Measurements from ENCODE around the gene MPPED1.

Gene MPPED1

DNA sequence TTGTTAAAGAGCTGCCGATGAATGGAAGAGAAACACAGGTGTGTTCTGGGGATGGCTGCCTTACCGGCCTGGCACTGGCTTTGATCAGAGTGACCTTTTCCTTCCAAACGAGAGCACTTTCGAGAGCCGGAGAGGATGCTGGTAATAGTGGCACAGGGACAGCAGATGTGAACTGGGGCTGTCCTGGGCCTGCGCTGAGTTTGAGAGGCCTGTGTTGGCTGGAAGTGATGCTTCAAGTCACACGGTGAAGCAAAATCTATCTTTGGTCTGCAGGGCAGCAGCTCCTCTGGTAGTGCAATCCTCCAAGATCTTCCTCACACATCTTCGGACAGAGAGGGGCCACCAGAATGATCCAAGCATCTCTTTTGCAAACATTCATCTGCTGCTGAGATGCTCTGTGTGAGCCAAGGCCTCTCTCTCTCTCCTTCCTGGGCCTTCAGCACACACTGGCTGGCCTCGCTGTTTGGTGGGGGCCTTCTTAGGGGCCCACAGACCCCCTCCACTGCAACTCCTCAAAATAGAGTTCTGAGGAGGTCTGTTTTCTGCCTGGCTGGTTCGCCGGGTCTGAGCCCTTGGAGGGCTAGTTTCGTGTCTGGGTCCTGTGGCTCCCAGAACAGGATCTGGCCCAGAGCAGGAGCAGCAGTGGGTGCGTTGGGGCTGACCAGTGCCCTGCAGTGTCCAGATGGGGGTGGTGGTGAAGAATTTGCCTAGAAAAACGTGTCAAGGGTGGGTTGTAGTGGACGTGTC lies 6.4 kb downstream of the MPPED1 start:
- Histone ChIP-seq H3K36me3 (ENCODE audit: insufficient read depth, low read depth, low read length) (no peaks in the 10 kb centered on the region), H3K4me1 (ENCODE audit: insufficient read depth, low read length) (no peaks in the 10 kb centered on the region), H3K4me3 (ENCODE audit: low read length) (no peak overlapping the region), H3K9me3 (ENCODE audit: insufficient read depth, low read depth, low read length) (no peaks in the 10 kb centered on the region), H3K27me3 (ENCODE audit: insufficient read depth, low read length) (peaks cover 26% of the 10 kb centered on the region), H3K27ac (ENCODE audit: low read length) (no peak overlapping the region), H3K9ac (ENCODE audit: low read depth, low read length) (no peak overlapping the region)

DNA sequence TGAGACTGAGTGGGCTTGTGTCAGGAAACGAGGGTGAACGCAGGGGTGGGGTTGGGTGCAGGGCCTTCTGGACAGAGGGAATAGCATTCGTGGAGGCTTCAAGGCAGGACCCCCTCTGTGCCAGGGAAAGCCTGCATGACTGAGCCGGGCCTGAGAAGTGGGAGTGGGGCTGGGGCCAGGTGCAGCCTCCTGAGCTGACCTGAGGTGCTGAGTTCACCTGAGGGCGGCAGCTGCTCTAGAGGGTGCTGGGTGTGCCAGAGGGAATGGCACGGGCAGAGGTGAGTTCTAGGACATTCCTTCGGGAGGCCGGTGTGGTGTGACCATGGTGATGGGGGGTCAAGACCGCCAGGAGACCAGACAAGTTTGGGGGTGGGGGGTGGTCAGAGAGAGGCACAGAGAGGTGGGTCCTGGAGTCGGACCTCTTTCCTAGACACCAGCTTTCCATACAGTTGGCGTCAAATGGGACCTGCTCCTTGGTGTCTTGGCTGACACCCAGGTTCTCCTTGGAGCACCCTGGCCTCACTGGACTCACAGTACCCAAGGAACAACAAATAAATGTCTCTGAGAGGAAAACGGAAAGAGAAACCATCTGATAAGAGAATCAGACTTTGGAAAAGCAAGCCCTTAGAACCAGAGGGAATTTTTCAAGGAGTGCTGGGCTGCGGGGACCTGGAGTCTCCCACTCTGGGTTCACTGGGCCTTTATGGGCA lies 7.7 kb downstream of the MPPED1 start:
- H3K4me1 ChIP-seq (ENCODE audit: insufficient read depth, low read length): no peaks in the 10 kb centered on the region
- H3K9ac ChIP-seq (ENCODE audit: low read depth, low read length): no peak overlapping the region
- H3K4me3 ChIP-seq (ENCODE audit: low read length): no peak overlapping the region
- no peaks in the 10 kb centered on the region for H3K36me3 ChIP-seq (ENCODE audit: insufficient read depth, low read depth, low read length)
- no peak overlapping the region for H3K27ac ChIP-seq (ENCODE audit: low read length)
- no peaks in the 10 kb centered on the region for H3K9me3 ChIP-seq (ENCODE audit: insufficient read depth, low read depth, low read length)
- H3K27me3 ChIP-seq (ENCODE audit: insufficient read depth, low read length): peaks cover 13% of the 10 kb centered on the region

DNA sequence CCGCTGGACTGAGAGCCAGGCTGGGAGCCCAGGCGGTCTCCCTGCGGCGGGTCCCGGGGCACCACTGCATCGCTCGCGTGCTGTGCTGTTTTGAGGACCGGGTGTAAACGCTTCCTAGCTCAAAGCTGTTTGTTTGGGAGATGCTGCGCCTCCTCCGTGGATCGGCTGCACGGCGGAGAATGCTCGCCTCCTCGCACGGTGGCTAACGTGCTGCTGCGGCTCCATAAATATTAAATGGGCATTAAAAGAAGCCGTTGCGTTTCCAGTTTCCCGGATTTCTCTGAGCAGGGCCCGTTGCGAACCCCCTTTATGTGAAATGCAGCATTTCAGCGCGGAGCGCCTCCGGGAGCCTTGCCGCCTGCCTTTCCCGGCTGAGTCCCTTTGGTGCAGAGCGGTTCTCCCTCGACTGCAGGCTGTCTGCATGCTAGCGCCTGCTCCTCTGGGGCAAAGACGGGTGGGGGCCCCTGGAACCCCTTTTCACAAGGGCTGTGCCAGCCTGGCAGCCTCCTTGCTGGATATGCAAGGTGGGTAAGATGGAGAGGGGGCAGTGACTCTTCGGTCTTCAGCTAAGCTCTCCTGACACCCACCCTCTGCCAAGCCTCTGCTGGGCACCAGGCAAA lies 9.3 kb downstream of the MPPED1 start:
- H3K27me3 ChIP-seq (ENCODE audit: insufficient read depth, low read length): no peaks in the 10 kb centered on the region
- H3K27ac ChIP-seq (ENCODE audit: low read length): no peak overlapping the region
- no peaks in the 10 kb centered on the region for H3K36me3 ChIP-seq (ENCODE audit: insufficient read depth, low read depth, low read length)
- H3K9me3 ChIP-seq (ENCODE audit: insufficient read depth, low read depth, low read length): no peaks in the 10 kb centered on the region
- no peak overlapping the region for H3K9ac ChIP-seq (ENCODE audit: low read depth, low read length)
- no peak overlapping the region for H3K4me3 ChIP-seq (ENCODE audit: low read length)
- no peaks in the 10 kb centered on the region for H3K4me1 ChIP-seq (ENCODE audit: insufficient read depth, low read length)

DNA sequence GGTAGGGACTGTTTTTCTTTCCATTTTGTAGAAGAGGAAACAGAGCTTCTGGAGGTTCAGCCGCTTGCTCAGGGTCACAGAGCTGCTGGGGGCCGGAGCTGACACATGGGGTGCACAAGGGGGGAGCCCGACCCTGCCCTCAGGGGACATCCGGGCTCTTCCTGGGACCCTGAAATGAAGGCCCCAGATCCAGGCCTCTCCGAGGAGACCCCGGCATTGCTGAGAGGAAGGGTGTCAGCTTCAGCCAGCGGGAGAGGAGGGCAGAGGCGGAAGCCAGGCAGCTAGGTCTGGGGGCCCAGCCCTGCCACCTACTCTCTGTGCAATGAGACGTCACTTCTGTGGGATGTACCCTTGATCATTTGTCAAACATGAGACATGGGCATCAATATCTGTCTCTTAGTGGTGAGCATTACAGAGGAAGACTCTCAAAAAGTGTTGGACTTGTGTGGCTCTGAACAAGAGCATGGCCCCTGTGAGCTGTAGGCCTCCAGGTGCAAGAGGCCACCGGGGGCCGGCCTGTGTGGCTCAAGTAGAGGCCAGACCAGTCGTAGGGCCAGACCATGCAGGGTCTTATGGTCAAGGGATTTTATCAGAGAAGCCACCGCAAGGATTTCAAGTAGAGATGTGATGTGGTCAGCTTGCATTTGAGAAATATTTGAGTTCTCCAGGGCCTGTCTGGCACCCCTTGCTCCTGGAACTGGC lies 10.3 kb downstream of the MPPED1 start:
- no peaks in the 10 kb centered on the region for H3K36me3 ChIP-seq (ENCODE audit: insufficient read depth, low read depth, low read length)
- H3K9me3 ChIP-seq (ENCODE audit: insufficient read depth, low read depth, low read length): no peaks in the 10 kb centered on the region
- H3K27ac ChIP-seq (ENCODE audit: low read length): no peak overlapping the region
- H3K27me3 ChIP-seq (ENCODE audit: insufficient read depth, low read length): no peaks in the 10 kb centered on the region
- H3K4me1 ChIP-seq (ENCODE audit: insufficient read depth, low read length): no peaks in the 10 kb centered on the region
- no peak overlapping the region for H3K9ac ChIP-seq (ENCODE audit: low read depth, low read length)
- no peak overlapping the region for H3K4me3 ChIP-seq (ENCODE audit: low read length)

DNA sequence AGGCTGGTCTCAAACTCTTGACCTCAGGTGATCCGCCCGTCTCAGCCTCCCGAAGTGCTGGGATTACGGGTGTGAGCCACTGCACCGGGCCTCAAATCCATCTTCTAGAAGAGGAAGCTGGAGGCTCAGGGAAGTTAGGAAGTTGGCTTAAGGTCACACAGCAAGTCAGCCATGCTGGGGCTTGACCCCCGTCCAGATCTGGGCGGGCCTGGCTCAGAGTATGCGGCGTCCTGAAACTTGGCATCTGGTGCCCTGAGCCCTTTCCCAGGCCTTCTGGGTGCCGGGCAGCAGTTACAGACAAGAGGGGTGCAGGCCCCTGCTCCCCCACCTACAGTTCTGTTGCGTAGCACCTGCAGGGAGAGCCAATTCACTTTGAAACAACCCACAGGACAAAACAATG lies 11.2 kb downstream of the MPPED1 start:
- Histone ChIP-seq H3K4me3 (ENCODE audit: low read length) (no peak overlapping the region), H3K27ac (ENCODE audit: low read length) (no peak overlapping the region), H3K27me3 (ENCODE audit: insufficient read depth, low read length) (no peaks in the 10 kb centered on the region), H3K9ac (ENCODE audit: low read depth, low read length) (no peak overlapping the region), H3K4me1 (ENCODE audit: insufficient read depth, low read length) (no peaks in the 10 kb centered on the region), H3K36me3 (ENCODE audit: insufficient read depth, low read depth, low read length) (no peaks in the 10 kb centered on the region), H3K9me3 (ENCODE audit: insufficient read depth, low read depth, low read length) (no peaks in the 10 kb centered on the region)

DNA sequence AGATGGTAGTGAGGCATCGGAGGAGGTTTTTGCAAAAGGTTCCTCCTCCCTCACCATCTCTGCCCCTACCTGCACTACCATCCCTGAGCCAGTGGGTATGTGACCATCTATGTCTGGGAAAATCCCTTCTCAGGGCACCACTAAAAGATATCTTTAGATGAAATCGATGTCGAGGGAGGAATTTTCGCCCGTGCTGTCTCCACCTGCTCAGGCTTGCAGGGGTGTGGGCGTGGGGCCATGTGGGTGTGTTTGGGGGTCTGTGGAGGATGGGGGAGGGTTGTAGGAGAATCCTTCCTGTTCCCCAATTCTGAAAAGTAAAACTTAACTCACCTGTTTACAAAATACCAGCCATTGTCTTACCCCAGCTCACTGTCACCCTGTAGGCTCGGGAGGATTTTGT lies 12.4 kb downstream of the MPPED1 start:
- H3K27me3 ChIP-seq (ENCODE audit: insufficient read depth, low read length): no peaks in the 10 kb centered on the region
- no peaks in the 10 kb centered on the region for H3K36me3 ChIP-seq (ENCODE audit: insufficient read depth, low read depth, low read length)
- no peak overlapping the region for H3K9ac ChIP-seq (ENCODE audit: low read depth, low read length)
- no peak overlapping the region for H3K27ac ChIP-seq (ENCODE audit: low read length)
- H3K4me1 ChIP-seq (ENCODE audit: insufficient read depth, low read length): no peaks in the 10 kb centered on the region
- H3K4me3 ChIP-seq (ENCODE audit: low read length): no peak overlapping the region
- H3K9me3 ChIP-seq (ENCODE audit: insufficient read depth, low read depth, low read length): no peaks in the 10 kb centered on the region

DNA sequence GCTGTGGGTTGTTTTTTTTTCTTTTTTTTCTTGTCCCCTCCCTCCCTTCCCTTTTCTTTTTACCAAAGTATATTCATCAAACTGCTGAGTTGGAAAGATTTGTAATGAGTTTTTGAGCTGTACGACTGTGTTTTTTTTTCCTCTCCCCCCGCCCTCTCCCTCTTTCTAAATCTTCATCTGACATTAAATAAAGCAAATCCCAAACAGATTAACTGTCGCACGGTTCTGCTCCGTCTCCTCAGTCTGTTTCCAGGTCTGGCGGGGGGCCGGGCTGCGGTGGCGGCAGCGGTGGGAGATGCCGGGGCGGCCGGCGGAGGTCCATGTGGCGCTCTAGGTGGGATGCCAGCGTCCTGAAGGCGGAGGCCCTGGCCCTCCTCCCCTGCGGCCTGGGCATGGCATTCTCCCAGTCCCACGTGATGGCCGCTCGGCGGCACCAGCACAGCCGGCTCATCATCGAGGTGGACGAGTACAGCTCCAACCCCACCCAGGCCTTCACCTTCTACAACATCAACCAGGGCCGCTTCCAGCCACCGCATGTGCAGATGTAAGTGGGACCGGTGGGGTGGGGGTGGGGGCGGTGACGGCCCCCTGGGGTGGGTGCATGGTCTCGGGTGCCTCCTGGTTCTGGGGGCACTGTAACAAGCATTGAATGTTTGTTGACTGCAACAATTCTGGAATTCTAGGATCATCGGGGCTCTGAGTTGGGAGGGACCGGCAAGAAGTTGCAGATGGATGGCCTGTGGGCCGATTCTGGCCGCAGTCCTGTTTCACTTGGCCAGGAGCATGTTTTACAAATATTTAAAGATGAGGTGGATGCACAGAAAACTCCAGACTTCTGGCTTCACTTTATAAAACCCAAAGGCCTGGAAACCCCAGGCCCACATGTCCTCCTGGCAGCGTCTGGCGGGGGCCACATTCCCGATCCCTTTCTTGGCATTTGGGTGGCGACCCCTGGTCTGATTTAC lies 13.1 kb downstream of the MPPED1 start:
- Histone ChIP-seq H3K27me3 (ENCODE audit: insufficient read depth, low read length) (no peaks in the 10 kb centered on the region), H3K9ac (ENCODE audit: low read depth, low read length) (no peak overlapping the region), H3K9me3 (ENCODE audit: insufficient read depth, low read depth, low read length) (no peaks in the 10 kb centered on the region), H3K4me3 (ENCODE audit: low read length) (no peak overlapping the region), H3K27ac (ENCODE audit: low read length) (no peak overlapping the region), H3K36me3 (ENCODE audit: insufficient read depth, low read depth, low read length) (no peaks in the 10 kb centered on the region), H3K4me1 (ENCODE audit: insufficient read depth, low read length) (no peaks in the 10 kb centered on the region)

DNA sequence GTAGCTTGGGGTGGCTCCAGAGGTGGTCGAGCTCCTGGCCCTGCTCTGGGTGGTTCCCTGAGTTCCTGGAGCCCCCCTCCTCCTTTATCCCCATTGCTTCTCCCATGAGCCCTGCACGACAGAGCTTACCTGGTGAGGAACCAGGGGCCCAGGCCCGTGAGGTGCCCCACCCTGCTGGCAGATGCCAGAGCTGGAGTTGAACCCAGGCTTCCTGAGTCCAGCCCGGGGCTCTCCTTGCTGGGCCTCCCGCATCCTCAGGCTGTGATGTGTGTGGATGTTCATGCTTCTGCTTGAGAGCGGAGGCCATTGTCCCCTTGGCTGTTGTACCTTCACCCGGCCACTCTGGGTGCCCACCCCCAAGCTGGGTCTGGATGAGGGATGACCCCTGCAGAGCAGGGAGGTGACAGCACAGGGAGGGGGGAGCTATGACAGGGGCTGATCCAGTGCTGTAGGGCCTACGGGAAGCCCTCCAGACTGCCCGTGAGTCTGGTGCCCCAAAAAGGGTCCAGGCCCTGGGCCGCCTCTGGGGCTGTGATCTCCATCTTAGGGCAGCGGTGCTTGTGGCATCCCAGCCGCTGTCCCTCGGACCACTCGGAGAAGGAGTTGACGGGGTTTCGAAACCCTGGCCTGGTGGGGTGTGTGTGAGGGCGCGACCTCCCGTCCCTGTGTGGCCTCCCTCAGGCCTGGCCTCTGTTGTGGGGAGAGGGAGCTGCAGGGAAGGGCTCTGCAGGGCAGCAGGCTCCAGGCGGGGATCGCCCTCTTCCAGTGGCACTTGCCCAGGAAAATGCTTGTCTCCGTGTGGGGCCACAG lies 14.4 kb downstream of the MPPED1 start:
- Histone ChIP-seq H3K9ac (ENCODE audit: low read depth, low read length) (no peak overlapping the region), H3K27me3 (ENCODE audit: insufficient read depth, low read length) (no peaks in the 10 kb centered on the region)

DNA sequence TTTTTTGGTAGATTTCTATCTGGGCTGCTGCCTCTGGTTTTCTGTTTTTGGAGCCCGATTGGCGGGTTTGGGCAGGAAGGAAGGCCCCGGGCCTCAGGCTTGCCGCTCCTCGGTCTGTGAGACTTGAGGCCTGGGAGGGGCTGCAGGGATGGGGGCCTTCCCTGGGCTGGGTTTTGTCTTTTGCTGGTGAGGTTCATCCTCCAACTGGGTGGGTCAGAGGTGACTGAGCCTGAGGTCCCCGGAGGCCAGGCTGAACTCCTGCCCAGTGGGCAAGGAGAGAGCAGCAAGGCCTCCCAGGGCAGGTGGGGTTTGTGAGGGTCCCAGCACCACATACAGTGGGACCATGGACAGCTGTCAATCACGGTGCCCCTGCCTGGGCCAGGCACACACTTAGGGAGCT lies 15.0 kb downstream of the MPPED1 start:
- H3K36me3 ChIP-seq (ENCODE audit: insufficient read depth, low read depth, low read length): no peaks in the 10 kb centered on the region
- no peaks in the 10 kb centered on the region for H3K9me3 ChIP-seq (ENCODE audit: insufficient read depth, low read depth, low read length)

More for the DNA sequence above, 14.4 kb downstream of the MPPED1 start:
- Histone ChIP-seq H3K36me3 (ENCODE audit: insufficient read depth, low read depth, low read length) (no peaks in the 10 kb centered on the region), H3K4me3 (ENCODE audit: low read length) (no peak overlapping the region), H3K4me1 (ENCODE audit: insufficient read depth, low read length) (no peaks in the 10 kb centered on the region), H3K27ac (ENCODE audit: low read length) (no peak overlapping the region), H3K9me3 (ENCODE audit: insufficient read depth, low read depth, low read length) (no peaks in the 10 kb centered on the region)

DNA sequence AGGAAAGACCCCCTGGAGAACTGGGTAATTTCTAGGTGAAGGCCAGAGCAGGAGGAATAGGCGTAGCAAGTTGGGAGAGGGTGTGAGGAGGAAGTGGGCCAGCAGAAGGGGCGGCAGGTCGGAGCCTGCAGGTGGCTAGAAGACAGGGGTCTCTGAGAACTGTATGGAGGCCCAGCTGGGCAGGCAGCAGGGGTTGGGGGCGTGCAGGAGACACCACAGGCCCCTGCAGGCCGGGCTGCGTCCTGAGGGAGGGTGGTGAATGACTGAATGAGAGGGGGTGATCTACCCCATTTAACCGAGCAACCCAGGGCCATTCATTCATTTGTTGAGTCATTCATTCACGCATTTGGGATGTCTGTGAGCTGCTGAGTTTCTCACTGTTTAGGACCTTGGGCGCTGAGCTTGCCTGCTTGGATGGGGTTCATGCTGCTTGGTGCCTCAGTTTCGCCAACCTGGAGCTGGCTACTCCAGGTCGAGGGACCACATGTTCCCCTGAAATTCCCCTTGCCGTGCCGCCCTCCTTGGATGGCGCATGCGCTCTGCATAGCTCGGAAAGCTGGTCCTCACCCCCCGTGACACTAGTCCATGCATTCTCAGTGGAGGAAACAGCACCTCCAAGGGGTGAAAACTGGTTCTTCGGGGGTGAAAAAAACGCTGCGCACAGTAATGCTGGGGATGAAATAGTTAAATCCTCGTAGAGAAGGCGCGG lies 15.6 kb downstream of the MPPED1 start:
- Histone ChIP-seq H3K9me3 (ENCODE audit: insufficient read depth, low read depth, low read length) (no peaks in the 10 kb centered on the region), H3K27me3 (ENCODE audit: insufficient read depth, low read length) (peaks cover 12% of the 10 kb centered on the region), H3K27ac (ENCODE audit: low read length) (no peak overlapping the region), H3K4me1 (ENCODE audit: insufficient read depth, low read length) (no peaks in the 10 kb centered on the region), H3K36me3 (ENCODE audit: insufficient read depth, low read depth, low read length) (no peaks in the 10 kb centered on the region), H3K4me3 (ENCODE audit: low read length) (no peak overlapping the region), H3K9ac (ENCODE audit: low read depth, low read length) (no peak overlapping the region)

More for the DNA sequence above, 15.0 kb downstream of the MPPED1 start:
- no peak overlapping the region for H3K27ac ChIP-seq (ENCODE audit: low read length)
- H3K27me3 ChIP-seq (ENCODE audit: insufficient read depth, low read length): peaks cover 6% of the 10 kb centered on the region
- no peak overlapping the region for H3K4me3 ChIP-seq (ENCODE audit: low read length)
- no peak overlapping the region for H3K9ac ChIP-seq (ENCODE audit: low read depth, low read length)
- H3K4me1 ChIP-seq (ENCODE audit: insufficient read depth, low read length): no peaks in the 10 kb centered on the region

Measured in iPS-20b (cell line).